Caki2 (cell line): ENCODE measurements around the gene RSL24D1. TPM values are rescaled to one million over a fixed set of nuclear protein-coding genes. Genes with fewer than 3 reads are reported as not detected.

Experiments
- DNase-seq: peaks from one replicate; pipeline ENCODE4 v3.0.0-alpha.2; 2015; ENCODE audit warnings: low read depth
- in situ Hi-C: cut with HindIII; loops from 2 replicates; pipeline ENCODE4 v1.10.0; 2016; ENCODE audit warnings: low sequenced_read_pairs, low pct_unique_long_range_greater_than_20kb, mixed read lengths
- total RNA-seq: library from RNA; depleted of rRNA; stranded (reverse); fragments of >200 nt; shearing (Covaris generic); gene quantifications from 2 replicates; pipeline ENCODE4 v1.2.3, GENCODE V29; 2014; ENCODE audit warnings: low replicate concordance; rRNA removed

RSL24D1 gene
- 115 and 152 TPM in 2 replicates for total RNA-seq

DNA sequence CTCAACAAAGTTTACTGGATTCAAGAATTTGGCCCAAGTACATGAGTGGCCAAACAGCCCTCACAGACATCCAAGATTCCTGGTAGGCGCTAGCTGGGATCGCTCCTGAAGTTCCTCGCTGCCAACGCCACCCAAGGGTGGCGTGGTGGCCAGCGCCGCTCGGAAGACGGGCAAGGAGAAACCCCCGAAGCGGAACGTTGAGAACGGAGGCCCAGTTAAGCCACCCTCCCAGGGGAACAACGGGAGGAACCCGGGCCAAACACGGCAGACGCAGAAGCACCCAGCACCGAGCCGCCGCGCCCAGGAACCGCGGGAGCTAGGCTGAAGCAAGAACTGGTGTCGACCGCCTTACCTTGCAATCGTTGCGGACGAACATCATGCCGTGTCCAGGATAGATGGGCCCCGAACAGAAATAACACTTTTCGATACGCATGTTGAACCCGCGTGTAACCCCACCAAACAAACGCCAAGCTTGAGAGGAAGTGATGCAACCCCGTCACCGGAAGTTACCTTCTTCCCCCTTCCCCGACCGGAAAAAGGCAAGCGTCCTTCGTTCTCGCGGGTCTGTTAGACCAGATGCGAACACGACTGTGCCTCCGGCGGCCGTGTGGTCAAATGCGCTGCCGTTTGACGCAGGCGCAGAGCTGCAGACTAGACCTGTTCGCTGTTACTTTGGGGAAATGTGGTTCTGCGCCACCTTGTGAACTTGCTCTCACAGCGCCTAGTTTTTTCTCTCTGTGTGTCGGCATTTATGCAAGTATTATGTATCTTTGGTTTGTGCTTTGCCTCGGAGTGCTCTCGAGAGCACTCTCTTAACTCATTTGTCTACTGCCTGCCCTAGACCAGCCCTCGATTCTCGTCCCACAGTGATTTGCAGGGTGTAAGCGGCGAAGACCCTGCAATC lies at the start of gene RSL24D1:
RSL24D1 (minus strand) TSS at position 484 of the 904 bp plus-strand sequence; CDS start at position 433, 51 bp downstream.
- in situ Hi-C loops = no loop called here
- peak; percentile 97 for DNase-seq

DNA sequence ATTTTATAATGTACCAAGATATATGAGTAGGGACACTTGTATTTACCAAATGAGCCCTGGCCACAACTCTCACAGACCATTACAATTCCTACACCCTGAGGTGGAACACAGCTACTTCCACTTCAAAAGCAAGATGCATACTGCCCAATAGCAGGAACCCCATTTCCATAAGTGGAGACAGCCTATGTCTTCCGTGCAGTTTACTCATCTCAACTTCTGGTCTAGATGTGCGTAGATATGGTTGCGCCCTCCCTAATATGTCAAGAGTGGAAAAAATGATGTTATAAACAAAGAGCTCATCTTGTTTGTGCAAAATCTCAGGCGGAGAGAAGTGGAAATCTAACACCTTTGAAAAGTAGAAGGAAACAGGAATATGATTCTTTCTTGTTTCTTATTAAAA lies 48.3 kb upstream of the RSL24D1 start:
- in situ Hi-C loops = no loop called here
- DNase-seq = no peak

DNA sequence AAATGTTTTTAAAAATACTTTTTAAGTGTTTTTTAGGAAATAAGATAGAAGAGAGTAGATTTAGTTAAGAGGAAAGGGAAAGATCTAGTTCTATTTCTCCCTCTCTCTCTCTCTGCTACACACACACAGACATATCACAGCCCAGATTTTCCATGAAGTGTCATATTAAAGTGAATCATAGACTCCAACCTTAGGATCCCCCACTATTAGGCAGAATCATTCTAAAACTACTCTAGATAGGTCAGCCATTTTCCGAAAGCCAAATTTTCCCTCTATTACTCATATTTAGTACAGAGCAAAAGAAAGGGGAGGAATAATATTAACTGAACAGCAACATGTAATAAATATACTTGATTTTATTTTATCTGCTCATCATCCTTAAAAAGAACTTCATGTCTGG lies 45.1 kb upstream of the RSL24D1 start:
- no peak for DNase-seq
- in situ Hi-C loops = no loop called here

DNA sequence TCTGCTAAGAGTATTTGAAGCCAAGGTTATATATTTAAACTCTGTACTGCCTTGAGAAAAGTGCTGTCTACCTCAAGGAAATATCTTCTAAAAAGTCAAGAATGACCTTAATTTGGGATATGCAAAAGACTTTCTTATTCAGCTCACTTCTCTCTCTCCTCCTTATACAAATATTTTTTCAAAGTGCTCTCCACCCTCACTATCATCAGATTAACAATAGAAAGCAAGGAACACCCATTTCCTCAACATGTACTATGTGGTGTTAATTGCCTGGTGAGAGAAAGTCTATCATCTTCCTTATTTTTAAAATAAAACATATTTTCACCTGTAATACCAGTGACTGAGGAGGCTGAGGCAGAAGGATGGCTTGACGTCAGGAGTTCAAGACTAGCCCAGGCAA lies 44.4 kb upstream of the RSL24D1 start:
- DNase-seq = no peak
- in situ Hi-C loops = no loop called here

DNA sequence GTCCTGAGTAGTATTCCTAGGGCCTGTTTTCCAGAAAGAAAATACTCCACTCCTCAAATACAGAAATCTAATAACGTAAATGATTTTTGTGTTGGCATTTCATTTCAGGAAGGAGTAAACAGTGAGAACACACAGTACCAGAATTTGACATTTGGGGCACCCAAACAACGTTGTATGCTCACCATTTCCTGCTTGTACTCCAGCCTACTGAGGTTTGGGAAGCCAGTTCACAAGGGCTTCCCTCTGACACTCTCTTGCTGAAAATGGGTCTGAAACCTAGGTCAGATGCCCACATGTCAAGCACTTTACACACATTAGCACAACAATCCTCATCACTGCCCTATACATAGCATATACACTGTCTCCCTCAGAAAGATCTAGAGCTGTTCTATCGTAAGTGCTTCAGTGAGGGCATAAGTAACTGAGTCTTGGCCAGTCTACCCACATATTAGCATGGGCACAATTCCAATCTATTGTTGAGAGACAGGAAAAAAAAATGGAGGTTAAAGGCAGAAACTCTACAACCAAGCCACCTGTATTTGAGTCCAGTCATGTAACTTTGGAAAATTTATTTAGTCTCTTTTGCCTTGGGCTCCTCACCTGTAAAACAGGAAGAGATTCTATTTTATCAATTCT lies 43.5 kb upstream of the RSL24D1 start:
- no peak for DNase-seq
- in situ Hi-C loops = no loop called here

DNA sequence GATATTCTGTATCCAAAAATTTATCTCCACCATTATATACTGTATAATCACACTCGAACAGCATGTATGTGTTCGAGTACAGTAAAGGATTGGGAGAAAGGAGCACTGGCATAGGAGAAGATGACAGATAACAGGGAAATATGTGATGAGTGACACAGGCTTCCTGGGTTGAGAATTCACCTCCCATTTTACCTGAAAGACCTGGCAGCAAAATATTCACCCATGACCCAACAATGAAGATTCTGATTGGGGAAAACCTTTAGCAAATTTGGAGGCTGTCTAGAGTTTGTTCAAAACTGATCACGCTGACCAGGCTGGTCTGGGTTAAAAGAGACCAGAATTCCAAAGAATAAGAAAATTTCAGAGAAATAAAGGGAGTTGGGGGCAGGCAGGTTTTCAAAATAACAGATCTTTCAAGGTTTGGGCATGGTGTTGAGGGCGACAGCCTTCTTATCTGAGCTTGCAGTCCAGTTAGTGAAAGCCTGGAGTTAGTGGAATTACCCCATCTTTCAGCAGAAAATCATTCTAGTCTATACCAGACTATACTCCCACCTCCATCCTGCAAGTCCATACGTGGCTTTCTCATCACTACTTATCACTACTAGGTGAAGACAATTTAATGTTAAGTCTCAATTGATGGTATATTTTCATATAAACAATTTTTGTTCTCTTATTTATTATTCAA lies 42.8 kb upstream of the RSL24D1 start:
- in situ Hi-C loops = no loop called here
- DNase-seq = no peak

DNA sequence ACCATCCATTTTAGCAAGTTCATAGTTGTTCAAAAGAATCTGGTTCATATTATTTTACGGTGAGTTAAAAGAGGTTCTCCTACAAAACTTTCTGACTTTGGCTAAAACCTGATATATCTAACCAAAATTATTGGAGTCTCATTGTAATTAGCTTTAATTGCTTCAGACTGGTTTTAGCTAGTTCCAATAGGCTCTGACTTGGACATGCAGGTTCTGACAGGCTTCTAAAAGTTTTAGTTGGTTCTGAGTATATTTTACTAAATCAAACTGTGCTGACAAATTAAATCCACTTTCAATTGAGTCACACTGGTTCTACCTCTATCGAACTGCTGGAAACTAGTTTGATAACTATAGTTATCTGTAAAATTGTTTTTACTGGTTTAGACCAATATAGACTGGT lies 42.1 kb upstream of the RSL24D1 start:
- in situ Hi-C loops = no loop called here
- no peak for DNase-seq

DNA sequence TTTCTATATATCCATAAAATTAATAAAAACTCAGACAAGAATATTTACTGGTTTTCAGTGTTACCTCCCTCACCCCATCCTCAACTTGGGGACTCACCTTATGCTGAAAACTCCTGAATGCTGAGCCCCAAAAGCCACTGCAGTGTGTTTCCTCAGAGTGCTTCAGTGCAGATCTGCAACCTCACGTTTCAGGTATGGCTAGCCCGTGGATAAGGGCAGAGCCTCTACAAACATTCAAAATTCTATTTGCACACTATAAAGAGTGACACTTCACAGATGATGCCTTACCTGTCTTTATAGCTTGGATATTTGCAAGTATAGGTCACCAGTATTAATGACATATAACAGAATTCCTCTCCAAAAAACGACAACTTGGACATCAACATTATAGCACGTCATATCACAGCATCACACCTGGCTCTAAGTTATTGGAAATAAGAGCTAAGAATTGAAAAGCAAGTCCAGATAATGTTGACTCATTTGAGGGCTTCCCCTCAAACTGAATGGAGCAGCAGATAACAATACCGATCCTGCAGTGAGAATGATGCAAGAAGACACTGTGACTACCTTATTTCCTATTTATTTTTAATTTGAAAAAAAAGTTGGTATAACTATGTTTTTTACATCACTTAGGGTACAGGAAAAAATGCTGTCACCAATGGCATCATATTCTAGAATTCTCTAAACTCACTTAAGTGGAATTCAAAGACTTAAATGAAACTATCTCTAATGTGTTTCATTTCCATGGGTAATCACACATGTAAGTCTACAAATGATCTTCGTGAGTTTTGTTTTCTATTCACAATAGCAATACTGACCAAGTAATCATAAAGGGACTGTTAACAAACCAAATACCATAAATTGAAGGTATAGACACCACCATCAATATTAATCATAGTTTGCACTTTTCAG lies 40.7 kb upstream of the RSL24D1 start:
- in situ Hi-C loops = no loop called here

DNA sequence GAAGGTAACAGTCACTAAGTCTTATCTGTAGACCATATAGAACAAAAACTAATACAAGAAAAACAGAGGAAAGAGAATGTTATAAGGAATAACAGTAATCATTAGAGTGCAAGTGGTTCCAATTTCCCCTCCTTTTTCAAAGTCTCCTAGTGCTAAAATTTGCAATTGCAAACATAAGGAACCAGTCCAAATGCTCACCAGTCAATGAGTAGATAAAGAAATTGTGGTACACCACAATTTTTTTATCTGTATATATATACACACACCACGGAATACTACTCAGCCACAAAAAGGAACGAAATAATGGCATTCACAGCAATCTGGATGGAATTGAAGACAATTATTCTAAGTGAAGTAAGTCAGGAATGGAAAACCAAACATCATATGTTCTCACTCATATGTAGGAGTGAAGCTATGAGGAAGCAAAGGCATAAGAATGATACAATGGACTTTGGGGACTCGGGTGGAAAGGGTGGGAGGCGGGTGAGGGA lies 38.9 kb upstream of the RSL24D1 start:
- DNase-seq = no peak
- in situ Hi-C loops = no loop called here

More for the DNA sequence above, 40.7 kb upstream of the RSL24D1 start:
- DNase-seq = no peak

DNA sequence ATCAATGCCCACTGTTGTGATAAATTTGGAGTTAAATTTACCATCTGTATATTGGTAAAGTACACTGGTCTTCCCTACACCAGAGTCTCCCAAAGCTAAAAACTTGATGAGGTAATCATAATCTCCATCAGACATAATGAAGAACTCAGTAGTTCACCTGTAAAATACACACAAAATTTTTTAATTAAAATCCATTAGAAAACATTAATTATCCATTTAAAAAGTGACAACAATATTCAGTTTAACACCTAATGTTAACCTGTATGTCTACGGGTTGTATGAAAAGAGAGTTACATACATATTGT lies 38.0 kb upstream of the RSL24D1 start:
- no peak for DNase-seq
- in situ Hi-C loops = no loop called here

DNA sequence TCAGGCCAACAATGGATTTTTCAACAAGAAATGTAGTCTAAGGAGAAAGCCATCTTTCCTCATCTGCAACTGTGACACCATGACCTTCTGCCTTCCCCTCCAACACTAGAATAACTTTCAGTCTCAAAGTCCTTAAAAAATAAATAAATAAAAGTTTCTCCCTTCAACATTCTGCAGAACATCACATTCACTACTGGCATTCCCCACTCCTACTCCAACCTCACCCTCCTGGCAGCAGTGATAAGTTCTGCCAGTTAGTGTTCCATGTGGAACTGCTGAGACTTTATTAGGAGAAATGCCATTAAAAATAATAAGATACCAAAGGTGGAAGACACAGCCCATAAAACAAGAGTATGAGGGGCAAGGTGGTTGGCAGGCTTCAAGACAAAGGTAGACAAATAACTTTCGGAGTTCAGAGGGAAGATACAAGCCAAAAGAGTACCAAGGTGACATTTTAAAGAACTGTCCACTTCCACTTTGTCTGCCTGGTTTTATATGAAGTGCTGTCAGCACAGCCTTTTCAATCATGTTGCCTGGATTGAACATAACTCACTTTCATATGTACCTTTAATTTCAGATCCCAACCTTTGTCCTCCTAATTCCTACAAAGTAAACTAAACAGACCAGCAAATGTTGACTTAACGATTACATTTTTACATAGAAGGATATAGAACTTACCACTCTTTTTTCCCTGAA lies 37.5 kb upstream of the RSL24D1 start:
- in situ Hi-C loops = no loop called here

DNA sequence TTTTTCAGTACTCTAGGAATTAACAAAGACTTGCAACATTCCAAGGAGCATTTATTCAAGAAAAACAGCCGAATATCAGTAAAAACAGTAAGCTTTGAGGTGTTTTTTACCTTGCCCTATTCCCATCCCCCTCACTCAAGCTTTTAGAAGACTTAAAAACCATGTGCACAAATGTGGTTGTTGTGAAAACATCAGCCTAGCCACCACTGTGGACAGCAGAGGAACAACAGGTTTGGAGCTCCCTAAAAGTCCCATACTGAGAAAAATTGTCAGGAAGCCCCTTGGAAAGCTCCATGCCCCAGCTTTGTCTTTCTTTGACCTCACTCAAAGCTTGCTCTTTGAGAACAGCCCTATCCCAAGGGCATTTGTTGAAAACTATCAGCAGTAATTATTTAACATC lies 34.7 kb upstream of the RSL24D1 start:
- in situ Hi-C loops = no loop called here
- DNase-seq = no peak

More for the DNA sequence above, 37.5 kb upstream of the RSL24D1 start:
- DNase-seq = no peak

DNA sequence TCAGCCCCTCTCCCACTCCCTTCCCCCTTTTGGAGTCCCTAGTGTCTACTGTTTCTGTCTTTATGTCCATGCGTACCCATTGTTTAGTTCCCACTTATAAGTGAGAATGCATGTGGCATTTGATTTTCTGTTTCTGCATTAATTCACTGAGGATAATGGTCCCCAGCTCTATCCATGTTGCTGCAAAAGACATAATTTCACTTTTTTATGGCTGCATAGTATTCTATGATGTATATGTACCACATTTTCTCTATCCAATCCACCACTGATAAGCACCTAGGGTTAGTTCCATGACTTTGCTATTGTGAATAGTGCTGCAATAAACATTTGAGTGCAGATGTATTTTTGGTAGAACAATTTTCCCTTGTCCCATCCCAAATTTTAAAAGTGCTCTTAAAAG lies 34.2 kb upstream of the RSL24D1 start:
- in situ Hi-C loops = no loop called here
- no peak for DNase-seq

DNA sequence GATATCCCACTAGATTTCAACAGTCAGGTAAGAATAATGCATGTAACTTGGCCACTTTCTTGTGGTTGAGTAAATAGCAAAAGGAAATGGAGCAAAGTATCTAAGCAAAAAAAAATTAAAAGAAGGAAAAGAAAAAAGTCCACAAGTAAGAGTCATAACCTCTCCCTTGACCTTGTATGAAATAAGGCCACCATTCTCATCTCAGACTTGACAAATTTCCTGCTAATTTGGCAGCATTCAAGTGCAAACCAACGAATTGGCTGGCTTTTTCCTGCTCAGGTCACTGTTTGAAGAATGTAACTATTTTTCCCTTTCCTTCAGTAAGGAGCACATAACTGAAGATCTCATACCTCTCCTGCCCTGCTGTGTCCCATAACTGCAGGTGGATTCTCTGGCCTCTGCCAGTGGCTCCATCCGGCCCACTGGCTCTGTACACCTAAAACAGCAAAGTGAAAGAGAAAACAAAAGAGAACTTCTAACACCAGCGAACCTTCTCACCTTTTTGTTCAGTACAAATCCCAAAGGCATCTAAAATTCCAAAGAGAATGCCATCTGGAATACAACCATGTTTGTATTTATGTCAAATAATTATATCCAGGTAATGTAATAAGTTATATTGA lies 33.4 kb upstream of the RSL24D1 start:
- in situ Hi-C loops = no loop called here
- DNase-seq = no peak

DNA sequence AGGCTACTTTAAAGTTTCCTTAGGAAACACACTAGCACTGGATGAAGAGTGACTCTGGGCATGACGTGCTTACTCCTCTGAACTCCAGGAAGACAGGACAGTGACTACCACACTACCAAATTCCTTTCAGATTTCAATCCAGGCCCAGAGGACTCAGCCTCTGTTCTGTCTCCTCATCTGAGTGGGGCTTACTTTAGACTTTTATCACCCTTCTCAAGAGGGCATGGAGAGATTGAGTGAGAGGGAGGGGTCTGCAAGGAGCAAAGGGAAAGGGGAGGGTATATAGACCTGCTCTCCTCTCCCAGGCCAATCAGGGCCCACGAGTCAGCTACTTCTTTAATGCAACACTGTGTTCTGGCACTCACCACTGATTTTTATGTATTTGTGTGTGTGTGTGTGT lies 29.4 kb upstream of the RSL24D1 start:
- DNase-seq = no peak
- in situ Hi-C loops = no loop called here

DNA sequence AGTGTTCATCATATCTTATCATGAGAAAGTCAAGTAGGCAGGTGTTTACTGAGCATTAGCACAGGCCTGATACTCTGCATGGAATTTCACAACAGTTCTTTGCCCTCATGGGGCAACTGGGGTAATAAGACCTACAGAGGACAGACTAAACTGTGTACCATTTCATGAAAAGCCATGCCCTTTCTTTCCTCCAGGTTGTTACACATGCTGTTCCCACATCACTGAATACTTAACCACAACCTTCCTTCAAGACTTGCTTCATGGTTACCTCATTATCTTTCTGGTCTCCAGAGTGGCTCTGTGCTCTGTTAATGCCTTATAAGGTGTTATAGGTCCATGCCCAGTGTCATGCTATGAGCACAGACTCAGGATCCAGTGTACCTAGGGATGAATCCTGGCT lies 28.2 kb upstream of the RSL24D1 start:
- in situ Hi-C loops = no loop called here
- DNase-seq = no peak

DNA sequence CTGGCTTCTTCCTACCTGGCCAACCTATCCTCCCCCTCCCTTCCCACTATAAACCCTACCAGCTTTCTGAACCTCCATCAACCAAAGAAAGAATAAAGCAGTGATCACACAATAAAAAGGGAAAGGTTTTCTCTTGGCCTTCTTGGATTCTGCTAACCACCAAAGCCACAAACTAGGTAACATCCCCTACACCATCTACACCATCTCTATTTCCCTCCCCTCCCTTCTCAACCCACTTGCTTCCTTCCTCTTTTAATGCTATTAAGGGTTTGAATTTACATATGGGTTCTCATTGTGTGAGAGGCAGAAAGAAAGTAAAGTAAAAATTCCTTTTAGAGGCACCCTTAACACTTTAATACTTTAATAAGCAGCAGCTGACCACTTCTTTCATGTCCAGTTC lies 25.8 kb upstream of the RSL24D1 start:
- in situ Hi-C loops = no loop called here
- no peak for DNase-seq
